GM21526 (cell line): ENCODE measurements around the gene KCNAB1.

Source experiments
- ATAC-seq: cut with Tn5 transposase; IDR thresholded peaks from one replicate; pipeline ENCODE4 v1.9.1; 2021; ENCODE audit warnings: moderate library complexity; ENCODE audit not compliant: unreplicated experiment, low FRiP score

The KCNAB1 gene

DNA sequence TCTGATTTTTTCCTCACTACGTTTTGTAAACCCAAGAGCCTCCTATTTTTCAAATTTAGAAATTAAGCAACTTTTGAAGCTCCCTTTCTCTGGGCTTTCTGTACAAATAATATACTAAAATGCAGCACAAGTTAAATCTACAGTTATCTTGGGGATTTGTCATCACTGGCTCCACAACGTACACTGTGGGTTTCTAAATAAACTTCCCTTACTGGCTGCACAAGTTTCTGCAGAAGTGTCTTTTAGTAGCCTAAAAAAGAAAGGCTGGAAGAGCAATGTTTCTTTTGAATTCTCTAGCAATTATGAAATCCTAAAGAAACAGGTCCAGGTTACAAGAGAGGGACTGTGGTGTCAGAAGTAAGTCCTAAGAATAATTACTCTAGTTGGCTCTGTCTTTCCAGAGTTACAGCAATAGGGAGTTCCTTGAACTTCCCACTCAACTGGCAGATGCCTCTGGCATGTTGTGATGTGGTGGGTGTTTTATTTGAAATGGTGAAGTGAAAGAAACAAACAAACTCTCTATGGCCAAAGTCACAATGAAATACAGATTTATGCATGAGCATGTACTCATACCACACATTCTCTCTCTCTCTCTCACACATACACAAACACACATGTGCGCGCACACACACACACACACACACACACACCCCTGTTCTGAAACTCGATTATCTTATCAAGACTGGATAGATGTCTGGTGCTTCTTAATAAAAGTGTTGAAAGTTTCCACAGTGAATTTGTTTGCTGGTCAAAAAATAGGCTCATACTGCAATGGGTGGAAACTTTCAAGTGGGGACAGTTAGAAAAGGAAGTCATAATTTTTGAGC, 236.4 kb downstream of the KCNAB1 start:
- no peak for ATAC-seq

DNA sequence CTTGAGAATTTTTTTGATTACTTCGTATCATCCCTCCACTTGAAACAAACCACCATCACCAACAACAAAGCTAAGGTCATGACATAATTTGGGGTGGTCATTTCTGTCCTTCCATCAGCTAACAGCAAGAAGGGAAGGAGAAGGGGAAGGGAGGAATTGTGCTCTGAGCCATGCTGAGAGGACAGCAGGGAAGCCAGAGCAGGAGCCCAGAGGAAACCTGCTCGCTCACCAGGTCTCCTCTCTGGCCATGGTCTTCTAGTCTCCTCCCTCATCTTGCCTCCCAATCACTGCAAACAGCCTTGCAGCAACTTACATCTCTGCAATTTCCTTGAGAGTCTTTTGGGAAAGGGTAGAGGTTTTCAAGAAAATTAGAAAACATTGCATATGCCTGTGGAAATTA, 237.9 kb downstream of the KCNAB1 start:
- no peak for ATAC-seq

DNA sequence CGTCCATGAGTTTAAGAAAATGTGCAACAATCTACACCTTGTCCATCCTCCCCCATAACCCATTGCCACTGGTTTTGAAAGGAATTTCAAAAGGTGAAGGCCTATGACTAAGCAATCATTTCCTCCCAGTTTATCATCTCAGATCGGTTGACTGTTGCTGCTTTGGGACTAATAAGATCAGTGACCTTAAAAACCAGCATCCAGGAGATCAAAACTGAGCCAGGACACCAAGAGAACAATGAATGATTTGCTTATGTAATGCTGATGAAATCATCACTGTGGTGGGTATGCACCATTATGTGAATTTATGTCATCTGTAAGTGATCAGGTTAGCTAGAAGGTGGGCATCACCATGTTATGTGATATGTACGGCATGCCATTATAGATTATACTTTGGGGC, 239.0 kb downstream of the KCNAB1 start:
- no peak for ATAC-seq

DNA sequence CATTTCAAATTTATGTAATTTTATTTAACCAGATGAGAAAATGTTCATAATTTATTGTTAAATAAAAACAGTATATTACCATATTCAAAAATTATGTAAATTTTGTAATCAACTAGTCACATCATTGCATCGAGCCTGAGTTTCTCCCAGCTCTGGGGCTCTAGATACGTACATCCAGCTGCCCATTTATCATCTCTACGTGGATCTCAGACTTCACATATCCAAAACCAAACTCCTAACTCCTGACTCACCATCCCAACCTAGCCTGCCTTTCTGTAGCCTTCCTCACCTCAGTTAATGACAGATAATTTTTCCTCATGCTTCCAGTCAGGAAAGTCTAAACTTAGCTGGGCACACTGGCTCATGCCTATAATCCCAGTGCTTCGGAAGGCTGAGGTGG, 239.7 kb downstream of the KCNAB1 start:
- no peak for ATAC-seq

DNA sequence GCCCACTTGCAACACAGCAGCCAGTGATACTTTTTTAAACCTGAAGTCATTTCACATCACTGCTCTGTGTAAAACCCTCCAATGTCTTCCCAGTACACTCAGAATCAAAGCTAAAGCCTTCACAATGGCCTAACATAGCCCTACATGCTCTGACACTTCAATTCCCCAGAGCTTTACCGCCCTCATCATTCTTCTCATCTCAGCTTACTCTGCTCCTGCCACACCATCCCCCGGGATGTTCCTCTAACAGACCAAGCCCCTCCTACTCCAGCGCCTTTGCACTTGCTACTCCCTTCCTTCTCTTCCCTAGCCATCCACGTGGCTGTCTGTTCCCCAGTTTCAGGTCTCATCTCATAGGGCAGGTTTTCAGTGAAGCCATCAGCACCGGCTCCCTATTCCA, 240.6 kb downstream of the KCNAB1 start:
- no peak for ATAC-seq

DNA sequence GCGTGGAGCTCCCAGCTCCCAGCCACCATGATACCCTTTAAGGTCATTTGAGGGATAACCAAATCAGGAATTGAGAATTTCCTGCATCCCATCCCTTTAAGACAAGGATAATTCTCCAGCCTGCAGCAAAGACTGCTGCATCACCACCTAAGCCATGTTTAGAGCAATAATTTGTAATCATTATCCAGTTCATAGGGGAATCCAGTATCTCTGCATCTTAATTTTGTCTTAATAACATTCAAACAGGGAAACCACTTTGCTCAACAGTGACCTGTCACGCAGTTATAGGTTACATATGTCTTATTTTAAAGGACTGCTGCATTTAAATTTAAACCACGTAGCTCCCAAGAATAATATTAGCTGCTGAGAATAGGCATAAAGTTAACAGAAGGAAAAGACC, 246.2 kb downstream of the KCNAB1 start:
- ATAC-seq: no peak

DNA sequence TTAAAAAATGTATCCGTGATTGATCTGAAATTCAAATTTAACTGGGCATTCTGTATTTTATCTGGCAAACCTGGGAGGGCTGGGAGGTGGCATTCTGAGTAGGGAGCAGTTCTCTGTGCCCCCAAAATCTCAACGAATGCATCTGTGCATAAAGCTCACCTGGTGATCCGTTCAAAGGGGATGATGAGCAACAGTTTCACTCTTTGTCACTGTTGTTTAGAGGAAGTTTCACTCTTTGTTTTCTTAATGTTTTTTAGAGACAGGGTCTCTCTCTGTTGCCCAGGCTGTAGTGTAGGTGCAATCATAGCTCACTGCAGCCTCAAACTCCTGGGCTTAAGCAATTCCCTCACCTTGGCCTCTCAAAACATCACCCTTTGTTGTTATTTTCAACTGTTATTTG, 247.8 kb downstream of the KCNAB1 start:
- ATAC-seq: peak; percentile 79

DNA sequence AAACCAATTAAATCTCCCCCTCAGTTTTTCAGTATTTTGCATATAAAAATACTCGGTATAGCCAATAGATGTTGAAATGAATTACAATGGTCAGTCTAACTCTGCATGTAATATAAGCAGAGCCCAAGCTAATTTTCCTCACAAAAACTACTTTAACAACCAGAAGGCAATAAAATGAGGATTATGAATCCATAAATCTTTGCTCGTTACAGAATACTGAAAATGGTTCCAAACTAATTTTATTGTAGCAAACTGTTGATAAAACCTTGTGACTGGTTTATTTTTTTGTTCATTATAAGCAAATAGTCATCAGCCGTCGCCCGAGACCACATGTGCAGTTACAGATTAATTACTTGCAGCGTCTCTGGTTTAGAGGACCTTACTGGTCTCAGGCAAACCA, 251.3 kb downstream of the KCNAB1 start:
- no peak for ATAC-seq

DNA sequence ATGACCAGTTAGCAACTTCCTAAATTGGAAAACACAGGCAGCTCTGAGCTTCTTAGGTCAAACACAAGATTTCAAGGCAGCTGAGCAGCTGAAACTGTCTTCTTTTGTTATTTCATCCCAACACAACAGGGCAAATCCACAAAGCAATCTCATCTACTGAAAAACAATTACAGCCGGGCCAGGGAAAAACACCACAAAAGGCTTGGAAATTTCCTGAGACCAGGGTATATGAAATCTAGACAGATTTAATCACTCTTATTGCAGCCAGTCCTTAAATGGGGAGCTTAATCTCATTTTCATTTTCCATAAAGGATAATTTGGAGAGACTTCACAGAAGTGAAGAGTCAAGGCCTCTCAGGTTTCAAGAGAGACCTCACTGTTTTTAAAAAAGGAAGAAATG, 252.7 kb downstream of the KCNAB1 start:
- no peak for ATAC-seq

DNA sequence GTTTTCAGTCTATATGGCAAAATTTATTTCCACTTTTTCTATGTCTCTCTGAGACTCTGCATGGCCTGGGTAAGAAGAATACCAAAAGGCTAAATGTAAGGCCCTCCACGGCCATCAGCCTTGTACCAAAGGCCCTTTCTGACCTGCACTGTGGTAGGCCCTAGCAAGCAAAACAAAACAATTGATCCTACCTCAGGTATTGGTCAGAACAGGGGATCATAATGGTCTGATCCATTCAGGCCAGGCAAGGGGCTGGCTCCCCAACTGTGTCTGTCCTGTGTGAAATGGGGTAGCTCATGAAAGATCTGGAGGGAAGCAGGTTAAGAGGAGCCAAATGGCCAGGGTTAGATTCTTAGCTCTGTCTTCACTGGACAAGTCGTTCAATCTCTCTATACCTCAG, 253.3 kb downstream of the KCNAB1 start:
- no peak for ATAC-seq

DNA sequence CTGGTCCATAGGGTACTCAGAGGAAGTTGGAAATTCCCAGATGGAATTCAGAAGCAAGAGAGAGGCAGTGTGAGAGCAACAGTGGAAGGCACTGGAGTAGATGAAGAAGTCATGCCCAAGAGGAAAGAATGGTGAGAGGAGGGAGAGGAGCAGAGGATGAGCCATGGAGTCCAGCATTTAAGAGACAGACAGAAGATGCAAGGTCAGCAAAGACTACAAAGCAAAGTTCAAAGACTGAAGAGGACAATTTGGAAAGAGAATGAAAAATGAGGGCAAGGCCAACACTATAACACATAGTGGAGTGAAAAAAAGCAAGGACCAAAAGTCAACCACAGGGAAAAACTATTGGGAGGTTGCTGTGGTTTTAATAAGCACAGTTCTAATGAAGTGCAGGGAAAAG, 255.8 kb downstream of the KCNAB1 start:
- no peak for ATAC-seq

DNA sequence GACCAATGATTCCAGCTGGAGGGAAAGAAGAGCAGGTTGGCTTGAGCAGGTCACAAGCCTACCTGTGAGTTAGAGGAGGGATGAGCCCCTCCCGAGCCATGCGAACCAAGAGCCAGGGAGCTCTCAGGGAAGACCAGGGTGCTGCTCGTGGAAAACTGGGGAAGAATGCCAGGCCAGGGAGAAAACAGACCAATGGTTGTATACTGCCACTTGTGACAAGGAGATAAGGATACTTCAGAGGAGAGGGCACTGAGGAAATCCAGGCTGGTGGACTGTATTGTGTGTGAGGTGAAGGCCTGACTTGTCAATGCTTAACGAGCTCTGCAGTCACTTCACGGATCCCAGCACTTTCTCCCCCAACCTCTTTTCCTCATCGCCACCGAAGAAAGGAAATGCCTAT, 256.9 kb downstream of the KCNAB1 start:
- no peak for ATAC-seq

DNA sequence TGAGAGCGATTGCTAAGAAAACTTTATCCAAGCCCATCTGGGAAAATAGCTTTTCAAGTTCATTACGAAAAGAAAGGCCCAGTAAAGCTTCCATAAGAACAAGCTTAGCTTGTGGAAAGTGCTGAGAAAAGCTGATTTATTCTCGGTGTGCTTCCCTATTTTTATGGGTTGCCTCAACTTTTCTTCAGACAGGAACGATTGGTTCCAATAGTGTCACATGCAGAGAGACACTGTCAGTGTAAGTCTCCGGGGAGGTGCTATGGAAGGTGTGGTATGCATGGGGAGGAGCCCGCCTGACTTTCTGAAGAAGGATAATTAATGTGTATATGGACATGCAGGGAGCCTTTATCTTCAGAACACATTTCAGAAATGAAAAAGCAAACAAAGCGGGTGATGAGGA, 257.3 kb downstream of the KCNAB1 start:
- no peak for ATAC-seq

DNA sequence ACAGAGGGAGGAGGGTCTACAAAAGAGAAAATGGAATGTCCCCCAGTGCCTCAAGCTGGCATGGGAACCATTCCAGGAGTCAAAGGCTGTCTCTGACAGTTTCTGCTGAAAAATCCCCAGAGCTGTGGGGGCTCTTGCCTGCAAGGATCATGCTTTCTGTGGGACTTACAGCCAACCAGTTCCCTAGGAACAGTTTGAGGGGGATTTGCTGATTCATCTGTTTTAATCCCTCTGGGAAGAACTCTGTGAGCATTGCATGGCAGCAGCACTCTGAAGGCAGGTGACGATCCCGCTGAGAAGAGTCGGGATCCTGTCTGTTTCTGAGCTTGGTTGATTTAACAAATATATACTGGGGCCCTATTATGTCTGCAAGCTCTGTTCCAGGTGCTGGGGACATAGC, 258.5 kb downstream of the KCNAB1 start:
- no peak for ATAC-seq

DNA sequence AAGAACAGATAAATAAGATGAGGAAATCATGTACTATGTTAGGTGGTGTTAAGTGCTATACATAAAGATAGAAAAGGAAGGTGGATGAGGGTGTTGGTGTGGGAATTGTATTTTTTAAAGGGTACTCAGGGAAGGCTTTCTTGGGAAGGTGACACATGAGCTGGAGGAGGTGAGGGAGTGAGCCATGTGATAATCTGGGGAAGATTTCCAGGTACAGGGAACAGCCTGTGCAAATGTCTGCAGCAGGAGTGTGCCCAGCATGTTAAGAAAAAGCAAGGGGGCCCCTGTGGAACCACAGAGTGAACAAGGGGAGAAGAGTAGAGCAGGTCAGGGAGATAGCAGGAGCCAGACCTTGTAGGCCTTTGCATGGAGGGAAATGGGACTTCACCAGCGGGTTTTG, 258.9 kb downstream of the KCNAB1 start:
- no peak for ATAC-seq

DNA sequence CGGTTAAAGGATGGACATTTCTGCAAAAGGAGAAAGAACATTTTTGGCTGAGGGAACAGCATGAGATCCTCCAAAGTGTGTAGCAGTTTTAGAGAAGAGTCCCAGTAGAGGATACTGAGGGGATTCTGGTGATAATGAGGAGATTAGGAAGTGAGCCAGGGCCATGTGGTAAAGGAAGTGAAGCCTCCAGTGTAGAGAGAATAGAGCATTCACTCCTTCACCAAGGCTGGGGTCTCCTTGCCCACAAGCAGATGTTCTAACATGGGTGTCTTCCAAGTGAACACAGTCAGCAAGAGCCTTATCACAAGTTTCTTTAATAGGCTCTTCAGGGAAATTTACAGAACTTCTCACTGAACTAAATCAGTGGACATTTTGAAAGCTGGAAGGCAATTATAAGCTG, 260.9 kb downstream of the KCNAB1 start:
- ATAC-seq: no peak

DNA sequence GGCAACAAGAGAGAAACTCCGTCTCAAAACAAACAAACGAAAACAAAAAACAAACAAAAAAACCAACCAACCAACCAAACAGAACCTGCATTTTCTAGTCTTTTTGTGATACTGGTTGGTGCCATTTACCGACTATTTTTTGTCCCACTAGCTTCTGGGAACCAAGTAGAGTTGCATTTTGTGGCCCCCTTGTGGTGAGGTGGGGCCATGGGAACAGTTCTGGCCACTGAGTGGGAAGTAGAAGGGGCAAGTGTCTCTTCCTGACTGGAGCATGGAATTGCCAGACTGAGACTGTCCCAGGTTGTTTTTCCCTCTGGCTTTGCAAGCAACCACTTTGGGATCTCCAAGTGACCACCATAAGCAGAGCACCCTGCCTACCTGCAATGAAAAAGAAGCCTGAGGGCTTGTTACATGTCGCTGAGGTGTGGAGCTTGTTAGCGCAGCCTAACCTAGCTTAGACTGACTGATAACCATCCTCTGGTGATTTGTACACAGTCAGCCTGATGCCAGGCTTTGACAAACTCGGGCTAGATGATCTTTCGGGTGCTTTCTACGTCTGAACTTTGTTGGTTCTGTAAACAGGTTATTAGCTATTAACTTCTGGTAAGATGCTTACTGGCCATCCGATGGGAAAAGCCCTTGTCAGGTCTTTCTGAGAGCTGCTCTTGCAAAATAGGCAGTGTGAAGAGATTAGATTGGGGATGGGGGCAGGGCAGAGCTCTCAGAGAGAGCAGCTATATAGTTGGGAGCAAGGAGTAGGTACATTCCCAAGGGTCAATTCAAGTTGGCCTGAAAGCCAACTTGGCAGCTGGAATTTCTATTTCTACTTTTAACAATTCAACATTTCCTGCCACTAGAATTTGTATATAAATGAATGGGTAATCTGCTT, 262.3 kb downstream of the KCNAB1 start:
- ATAC-seq: no peak

DNA sequence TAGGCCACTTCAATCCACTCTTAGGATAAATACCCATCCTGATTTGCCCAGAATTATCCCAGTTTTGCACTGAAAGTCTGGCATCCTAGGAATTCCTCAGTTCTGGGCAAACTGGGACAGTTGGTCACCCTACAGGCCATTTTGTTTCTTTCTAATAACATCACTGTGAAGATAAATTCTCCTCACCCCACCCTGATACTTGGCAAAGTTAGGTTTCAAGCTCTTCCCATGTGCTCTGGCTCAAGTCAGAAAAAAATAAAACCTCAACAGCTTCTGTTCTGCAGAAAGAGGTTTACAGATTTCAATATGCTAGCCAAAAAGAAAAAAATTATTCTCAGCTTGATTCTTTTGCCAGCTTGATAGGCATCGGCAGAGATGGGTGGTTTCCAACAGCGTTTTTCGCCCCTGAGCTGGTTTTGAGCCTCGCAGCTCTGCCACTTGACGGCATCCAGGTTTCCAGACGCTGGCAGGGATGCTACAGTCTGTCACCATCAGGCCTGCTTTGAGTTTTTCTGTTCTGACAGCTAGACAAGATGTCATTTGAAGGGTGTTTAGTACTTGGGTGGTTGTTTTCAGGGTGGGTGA, 263.2 kb downstream of the KCNAB1 start:
- ATAC-seq: no peak

DNA sequence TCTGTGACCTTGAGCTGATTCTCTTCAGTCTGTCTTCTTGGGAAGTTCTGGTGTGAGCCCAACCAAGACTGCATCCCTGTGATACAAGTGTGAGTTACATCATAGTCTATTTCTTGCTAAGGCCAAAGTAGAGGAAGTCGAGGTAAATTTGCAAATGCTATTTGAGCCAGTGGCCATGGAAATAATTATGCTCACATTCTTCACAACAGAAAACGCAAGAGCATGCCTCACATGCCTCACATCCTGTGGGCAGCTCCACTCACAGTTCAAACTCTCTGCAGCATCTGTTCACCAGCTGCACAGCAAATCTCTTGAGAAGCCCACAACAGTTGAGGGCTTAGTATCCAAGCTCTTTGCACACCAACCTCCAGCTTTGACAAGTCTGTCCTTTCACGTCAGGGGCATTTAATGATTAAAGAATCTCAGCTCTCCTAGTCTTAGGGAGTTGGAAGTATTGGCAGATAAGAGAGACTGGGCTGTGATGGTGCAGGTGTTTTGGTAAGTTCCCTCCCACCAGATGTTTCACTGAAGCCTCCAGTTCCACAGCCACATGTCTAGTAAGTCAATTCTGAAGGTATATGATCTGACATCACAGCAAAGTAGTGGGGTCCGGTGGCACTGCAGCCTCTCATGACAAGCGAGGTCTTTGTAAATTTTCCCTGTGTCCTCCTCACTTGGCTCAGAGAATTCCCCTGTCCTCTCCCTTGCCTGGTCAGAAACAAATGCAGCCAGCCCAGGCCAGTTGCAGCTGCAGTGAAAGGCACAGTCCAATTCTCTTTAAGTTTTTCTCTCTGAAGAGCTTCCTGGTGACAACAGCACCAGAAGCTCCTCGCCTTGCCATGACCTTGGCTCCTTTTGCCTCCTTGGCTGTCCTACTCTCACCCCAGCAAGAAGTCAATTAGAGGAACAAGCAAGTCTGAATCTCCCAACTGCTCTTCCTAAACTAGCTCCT, 268.4 kb downstream of the KCNAB1 start:
- ATAC-seq: no peak

DNA sequence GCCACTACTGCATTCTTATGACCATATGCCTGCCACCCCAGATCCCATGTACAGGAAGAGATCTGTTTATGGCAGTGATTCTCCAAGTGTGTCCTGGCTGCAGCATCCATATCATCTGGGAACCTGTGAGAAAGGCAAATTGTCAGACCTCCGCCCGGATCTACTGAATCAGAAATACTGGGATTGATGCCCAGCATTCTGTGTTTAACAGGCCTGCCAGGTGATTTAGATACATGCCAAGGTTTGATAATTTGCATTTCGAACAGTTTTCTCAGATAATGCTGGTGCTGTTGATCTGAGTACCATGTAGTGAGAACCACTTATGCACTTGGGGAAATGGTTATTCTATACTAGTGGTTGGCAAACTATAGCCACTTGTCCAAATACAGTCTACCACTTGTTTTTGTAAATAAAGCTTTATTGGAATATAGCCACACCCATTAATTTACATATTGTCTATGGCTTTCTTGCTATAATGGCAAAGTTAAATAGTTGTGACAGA, 269.1 kb downstream of the KCNAB1 start:
- no peak for ATAC-seq
